Mucosa of rectum (tissue), 2 donors: ENCODE measurements around the gene LARP4B.

Source experiments
- H3K27ac ChIP-seq, 2 donors: one replicate each; pipeline ENCODE4 v1.7.0; 2013; ENCODE audit warnings: inconsistent platforms in 2 of 2, low read depth in 2 of 2, low read length in 2 of 2
- H3K27me3 ChIP-seq, 2 donors: one replicate each; pipeline ENCODE4 v1.7.0; 2013; ENCODE audit warnings: low read length in 2 of 2; ENCODE audit not compliant: control insufficient read depth in 2 of 2, insufficient read depth in 2 of 2
- H3K36me3 ChIP-seq, 2 donors: one replicate each; pipeline ENCODE4 v1.7.0; 2013; ENCODE audit warnings: low read length in 2 of 2; ENCODE audit not compliant: control insufficient read depth in 2 of 2, insufficient read depth in 2 of 2
- H3K4me1 ChIP-seq, 2 donors: one replicate each; pipeline ENCODE4 v1.7.0; 2013; ENCODE audit warnings: low read length in 2 of 2, mild to moderate bottlenecking in 1 of 2; ENCODE audit not compliant: control insufficient read depth in 2 of 2, insufficient read depth in 2 of 2
- H3K4me3 ChIP-seq, 2 donors: one replicate each; pipeline ENCODE4 v1.7.0; 2013; ENCODE audit warnings: low read length in 2 of 2
- H3K9ac ChIP-seq, 2 donors: one replicate each; pipeline ENCODE4 v1.7.0; 2013; ENCODE audit warnings: low read length in 2 of 2, low read depth in 1 of 2, mild to moderate bottlenecking in 1 of 2
- H3K9me3 ChIP-seq, 2 donors: one replicate each; pipeline ENCODE4 v1.7.0; 2013; ENCODE audit warnings: low read length in 2 of 2; ENCODE audit not compliant: control insufficient read depth in 2 of 2
- donor health status: healthy.
- donor health status: Normal muscosa, but diverticular disease.

LARP4B gene

DNA sequence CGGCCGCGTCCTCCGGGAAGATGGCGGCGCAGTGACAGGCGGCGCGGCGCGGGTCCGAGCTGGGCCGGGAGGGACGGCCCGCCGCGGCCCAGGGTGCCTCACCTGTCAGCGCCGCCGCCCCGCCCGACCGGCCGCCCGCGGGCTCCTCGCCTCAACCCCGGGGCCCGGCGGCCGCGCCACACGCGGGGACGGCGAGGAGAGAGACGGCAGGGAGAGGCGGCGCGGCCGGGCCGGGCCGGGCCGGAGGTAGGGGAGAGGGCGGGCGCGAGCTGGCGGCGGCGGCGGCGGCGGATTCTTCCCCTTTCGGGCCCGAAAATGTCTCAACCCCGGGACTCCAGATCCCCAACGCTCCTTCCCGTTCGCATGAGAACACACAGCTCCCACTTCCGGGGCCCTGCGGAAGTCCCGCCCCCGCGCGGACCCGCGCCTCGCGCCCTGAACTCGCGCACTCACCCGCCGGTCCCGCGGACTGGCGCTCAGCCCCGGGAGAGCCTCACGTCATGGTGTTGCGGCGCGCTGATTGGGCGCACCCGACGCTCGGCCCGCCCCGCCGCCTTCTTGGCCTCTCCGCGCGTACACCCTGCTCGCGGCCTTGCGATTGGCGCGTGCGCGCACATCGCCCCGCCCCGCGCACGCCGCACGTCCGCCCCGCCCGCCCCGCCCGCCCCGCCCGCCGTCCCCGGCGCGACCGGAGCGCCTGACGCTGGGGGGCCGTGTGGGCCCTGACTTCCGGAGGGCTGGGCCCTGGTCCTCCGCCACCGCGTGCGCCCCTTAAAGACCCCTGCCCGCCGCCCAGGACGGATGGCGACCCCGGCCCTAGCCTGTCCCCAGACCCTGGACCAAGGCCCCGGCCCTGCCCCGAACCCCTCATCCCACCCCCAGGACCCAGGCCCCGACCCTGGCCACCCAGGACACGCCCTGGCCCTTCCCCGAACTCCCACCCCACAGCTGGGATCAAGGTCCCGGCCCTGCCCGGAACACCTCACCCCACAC is at the start of gene LARP4B:
TSS of gene LARP4B (minus strand) at position 380 of the 993 bp plus-strand sequence. CDS start 45,984 bp downstream, outside the sequence.
- H3K9me3 ChIP-seq: no peaks in the 10 kb centered on the region
- peak within 1 kb of the TSS; percentile 79 to 89 for H3K9ac ChIP-seq
- H3K36me3 ChIP-seq: no peaks in the 10 kb centered on the region
- H3K27ac ChIP-seq: peak within 1 kb of the TSS; percentile 93 to 96
- H3K4me3 ChIP-seq: peak within 1 kb of the TSS; percentile 71 to 92
- no peaks in the 10 kb centered on the region for H3K27me3 ChIP-seq
- peaks cover 14 to 16% of the 10 kb centered on the region in 2 donors for H3K4me1 ChIP-seq

DNA sequence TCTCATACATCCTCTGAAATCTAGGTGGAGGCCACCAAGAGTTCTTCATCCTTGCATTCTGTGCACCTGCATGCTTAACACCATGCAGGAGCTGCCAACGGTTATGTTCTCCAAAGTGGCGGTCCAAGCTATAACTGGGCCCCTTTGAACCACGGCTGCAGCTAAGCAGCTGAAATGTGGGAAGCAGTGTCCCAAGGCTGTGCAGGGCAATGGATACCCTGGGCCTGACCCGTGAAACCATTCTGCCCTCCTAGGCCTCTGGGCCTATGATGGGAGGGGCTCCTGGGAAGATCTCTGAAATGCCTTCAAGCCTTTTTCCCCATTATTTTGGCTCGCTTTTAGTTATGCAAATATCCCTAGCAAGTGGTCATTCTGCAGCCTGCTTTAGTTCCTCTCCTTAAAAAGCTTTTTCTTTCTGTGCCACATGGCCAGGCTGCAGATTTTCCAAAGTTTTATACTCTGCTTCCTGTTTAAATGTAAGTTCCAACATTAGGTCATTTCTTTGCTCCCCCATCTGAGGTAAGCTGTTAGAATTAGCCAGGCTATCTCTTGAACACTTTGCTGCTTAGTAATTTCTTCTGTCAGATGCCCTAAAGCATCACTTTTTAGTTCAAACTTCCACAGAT is 49.1 kb upstream of the LARP4B start:
- Histone ChIP-seq H3K36me3 (no peaks in the 10 kb centered on the region), H3K27ac (no peak overlapping the region), H3K4me1 (no peaks in the 10 kb centered on the region), H3K4me3 (no peak overlapping the region), H3K9ac (no peak overlapping the region), H3K27me3 (no peaks in the 10 kb centered on the region), H3K9me3 (peaks cover 5 to 7% of the 10 kb centered on the region in 2 donors)

GRCh38 chr10:978826-979421 is 47.4 kb upstream of the LARP4B start:
- no peak overlapping the region for H3K27ac ChIP-seq
- peaks cover 5 to 7% of the 10 kb centered on the region in 2 donors for H3K9me3 ChIP-seq
- H3K36me3 ChIP-seq: no peaks in the 10 kb centered on the region
- no peak overlapping the region for H3K9ac ChIP-seq
- no peaks in the 10 kb centered on the region for H3K4me1 ChIP-seq
- H3K27me3 ChIP-seq: no peaks in the 10 kb centered on the region
- no peak overlapping the region for H3K4me3 ChIP-seq

- Histone ChIP-seq H3K9ac (no peak overlapping the region), H3K27me3 (no peaks in the 10 kb centered on the region), H3K27ac (no peak overlapping the region), H3K4me1 (peaks cover 0 to 5% of the 10 kb centered on the region in 2 donors), H3K9me3 (peaks cover 5 to 7% of the 10 kb centered on the region in 2 donors), H3K36me3 (no peaks in the 10 kb centered on the region), H3K4me3 (no peak overlapping the region)
Observed at GRCh38 chr10:976316-976715, 44.8 kb upstream of the LARP4B start.

DNA sequence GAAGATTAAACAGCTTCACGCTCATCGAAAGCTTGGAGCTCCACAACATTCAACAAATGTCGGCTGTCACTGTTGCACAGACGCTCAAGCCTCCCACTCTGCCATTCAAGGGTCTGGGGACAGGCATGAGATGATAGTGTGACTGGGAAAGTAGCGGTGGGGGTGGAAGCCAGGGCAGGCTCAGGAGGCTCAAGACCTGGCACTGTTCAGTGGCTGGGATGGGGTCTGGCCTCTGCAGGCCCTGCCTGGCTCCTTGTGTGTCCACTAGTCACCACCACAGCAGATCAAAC is 43.2 kb upstream of the LARP4B start:
- Histone ChIP-seq H3K9me3 (peaks cover 5 to 7% of the 10 kb centered on the region in 2 donors), H3K27me3 (no peaks in the 10 kb centered on the region), H3K27ac (no peak overlapping the region), H3K4me1 (peaks cover 10 to 18% of the 10 kb centered on the region in 2 donors), H3K9ac (no peak overlapping the region), H3K36me3 (no peaks in the 10 kb centered on the region), H3K4me3 (no peak overlapping the region)

GRCh38 chr10:974038-974784 is 42.7 kb upstream of the LARP4B start:
- Histone ChIP-seq H3K9ac (no peak overlapping the region), H3K27ac (no peak overlapping the region), H3K36me3 (no peaks in the 10 kb centered on the region), H3K4me3 (no peak overlapping the region), H3K4me1 (peaks cover 10 to 18% of the 10 kb centered on the region in 2 donors), H3K27me3 (no peaks in the 10 kb centered on the region), H3K9me3 (peaks cover 3 to 5% of the 10 kb centered on the region in 2 donors)

GRCh38 chr10:972763-973162 is 41.3 kb upstream of the LARP4B start:
- H3K27me3 ChIP-seq: no peaks in the 10 kb centered on the region
- H3K27ac ChIP-seq: no peak overlapping the region
- no peaks in the 10 kb centered on the region for H3K9me3 ChIP-seq
- no peak overlapping the region for H3K4me3 ChIP-seq
- H3K36me3 ChIP-seq: no peaks in the 10 kb centered on the region
- no peak overlapping the region for H3K9ac ChIP-seq
- peaks cover 10 to 18% of the 10 kb centered on the region in 2 donors for H3K4me1 ChIP-seq

DNA sequence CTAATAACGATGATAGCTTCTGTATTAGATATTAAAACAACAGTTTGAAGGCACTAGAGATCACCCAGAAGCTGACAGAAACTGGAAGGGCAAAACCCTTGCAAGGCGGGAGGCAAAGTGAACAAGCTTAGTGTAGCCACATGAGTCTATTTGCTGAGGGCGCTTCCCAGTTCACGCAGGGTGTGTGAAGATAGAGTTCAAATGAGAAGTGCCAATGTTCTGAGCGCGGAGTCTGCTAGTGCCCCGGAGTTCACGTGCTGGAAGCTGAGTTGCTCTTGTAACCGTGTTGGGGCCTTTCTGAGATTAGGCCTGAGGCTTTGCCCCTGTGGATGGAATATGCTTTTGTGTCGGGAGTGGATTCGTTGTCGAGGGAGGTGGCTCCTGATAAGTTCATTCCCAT is 40.1 kb upstream of the LARP4B start:
- Histone ChIP-seq H3K27me3 (no peaks in the 10 kb centered on the region), H3K27ac (peak overlapping the region; percentile 52 to 53), H3K9me3 (no peaks in the 10 kb centered on the region), H3K4me1 (peaks cover 10 to 18% of the 10 kb centered on the region in 2 donors), H3K4me3 (peak overlapping the region in 1 of 2 donors; percentile 34), H3K9ac (no peak overlapping the region), H3K36me3 (no peaks in the 10 kb centered on the region)

DNA sequence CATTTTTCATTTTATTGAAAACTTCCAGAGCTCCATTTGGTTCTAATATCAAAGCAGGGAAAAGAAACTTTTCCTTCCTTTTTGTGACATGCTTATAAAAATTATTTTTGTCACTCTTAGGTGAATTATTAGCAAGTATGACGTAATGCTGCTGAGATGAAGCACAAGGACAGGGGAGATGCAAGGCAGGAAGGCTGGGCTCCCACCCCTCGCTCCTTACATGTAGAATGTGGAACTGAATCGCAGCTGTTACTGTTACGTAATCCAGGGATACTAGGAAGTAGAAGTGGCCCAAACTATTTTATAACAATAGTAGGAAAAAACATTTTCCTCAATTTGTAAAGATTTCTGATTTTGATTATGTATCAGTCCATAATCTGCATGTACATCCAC is 39.6 kb upstream of the LARP4B start:
- Histone ChIP-seq H3K9ac (no peak overlapping the region), H3K4me3 (peak overlapping the region; percentile 14 to 34), H3K27me3 (no peaks in the 10 kb centered on the region), H3K27ac (peak overlapping the region; percentile 52 to 53), H3K4me1 (peaks cover 10 to 18% of the 10 kb centered on the region in 2 donors), H3K36me3 (no peaks in the 10 kb centered on the region), H3K9me3 (no peaks in the 10 kb centered on the region)
